K562 (cell line): ENCODE data around the gene SERTAD4. TPM values are rescaled to one million over a fixed set of nuclear protein-coding genes. Genes with fewer than 3 reads are reported as not detected.

Experiments used
- ATAC-seq: fragments of 200-7000 bp; cut with Tn5 transposase; 3 replicates; pipeline ENCODE4 v1.9.1; 2020; ENCODE audit warnings: moderate library complexity
- BruUV-seq: library from RNA; stranded (reverse); fragments of 400-500 nt; replicated peaks from 2 replicates; lab custom pipeline; 2021; lab: Mats Ljungman, UMichigan
- CTCF ChIA-PET: fragments of 300-600 bp; formaldehyde crosslinking; extraction: SDS; loops from one replicate; lab custom pipeline; 2021; ENCODE audit warnings: low intra/inter-chr PET ratio; lab: Yijun Ruan, JAX
- POLR2A ChIA-PET: fragments of 300-600, 350-650 bp; sonication (Branson Sonifier 250); formaldehyde crosslinking; extraction: SDS; loops from one replicate; lab custom pipeline; 2021; ENCODE audit warnings: antibody characterized with exemption, inconsistent platforms; lab: Yijun Ruan, JAX
- DNase-seq, 4 experiments: peaks; one replicate each; pipeline versions ENCODE4 v3.0.0 to v3.0.0-alpha.2; 2011 to 2018; ENCODE audit warnings: low spot score in 3 of 4, mixed read lengths in 3 of 4; ENCODE audit errors: extremely low read depth in 1 of 4
- FAIRE-seq: peaks from 2 replicates; lab custom pipeline; 2011; peaks lifted over from hg19 to GRCh38; lab: Jason Lieb, UNC
- H2AFZ ChIP-seq: 2 replicates; pipeline ENCODE4 v1.6.0; 2011; ENCODE audit warnings: low read depth, low read length, control low read depth, inconsistent platforms
- H3K27ac ChIP-seq: fragments of 200-600 bp; 3 replicates; pipeline ENCODE4 v1.8.0; 2011; ENCODE audit warnings: low read depth, mild to moderate bottlenecking, control low read depth, inconsistent platforms, low read length, moderate library complexity, mixed read lengths; ENCODE audit errors: extremely low read depth
- H3K27me3 ChIP-seq, 2 experiments: fragments of 300-600 bp in 1 of 2; 2 replicates in 1 of 2; 3 replicates in 1 of 2; pipeline versions ENCODE4 v1.6.0 to v1.8.0; 2011; ENCODE audit warnings: inconsistent platforms in 2 of 2, low read length in 2 of 2, mild to moderate bottlenecking in 1 of 2, mixed read lengths in 1 of 2, moderate library complexity in 1 of 2; ENCODE audit not compliant: control insufficient read depth in 2 of 2, insufficient read depth in 2 of 2
- H3K36me3 ChIP-seq: fragments of 300-600 bp; 3 replicates; pipeline ENCODE4 v1.8.0; 2011; ENCODE audit warnings: mild to moderate bottlenecking, low read length, inconsistent platforms; ENCODE audit not compliant: control insufficient read depth, insufficient read depth
- H3K4me1 ChIP-seq, 2 experiments: fragments of 200-600 bp in 1 of 2; replicated peaks in 1 of 2; 2 replicates in 1 of 2; 3 replicates in 1 of 2; pipeline versions ENCODE4 v1.5.1 to v1.8.0; 2011; ENCODE audit warnings: inconsistent platforms in 2 of 2, low read length in 2 of 2, mild to moderate bottlenecking in 1 of 2, mixed read lengths in 1 of 2, moderate library complexity in 1 of 2; ENCODE audit not compliant: control insufficient read depth in 2 of 2, insufficient read depth in 2 of 2
- H3K4me2 ChIP-seq: 2 replicates; pipeline ENCODE4 v1.6.1; 2011; ENCODE audit warnings: low read length, control low read depth, inconsistent platforms, mixed read lengths; ENCODE audit not compliant: insufficient read depth
- H3K4me3 ChIP-seq: fragments of 200-600 bp; sonication (generic), shearing (Covaris generic); 2 replicates; pipeline ENCODE4 v1.5.1; 2016; ENCODE audit warnings: control low read depth, inconsistent platforms
- H3K79me2 ChIP-seq: fragments of 200-600 bp; 3 replicates; pipeline ENCODE4 v1.8.0; 2011; ENCODE audit warnings: low read length, inconsistent platforms; ENCODE audit not compliant: control insufficient read depth, insufficient read depth
- H3K9ac ChIP-seq, 2 experiments: 2 replicates each; pipeline versions ENCODE4 v1.6.0 to v1.6.1; 2011; ENCODE audit warnings: low read depth in 2 of 2, low read length in 2 of 2, control low read depth in 1 of 2, inconsistent platforms in 1 of 2, mild to moderate bottlenecking in 1 of 2, mixed read lengths in 1 of 2; ENCODE audit not compliant: insufficient read depth in 1 of 2
- H3K9me1 ChIP-seq: one replicate; pipeline ENCODE4 v1.6.0; 2011; ENCODE audit warnings: inconsistent platforms, mild to moderate bottlenecking, low read length, moderate library complexity; ENCODE audit not compliant: control insufficient read depth, insufficient read depth
- H3K9me3 ChIP-seq: replicated peaks from 2 replicates; pipeline ENCODE4 v1.5.1; 2011; ENCODE audit warnings: low read depth, low read length, inconsistent platforms; ENCODE audit not compliant: control insufficient read depth, insufficient read depth
- H4K20me1 ChIP-seq: replicated peaks from 2 replicates; pipeline ENCODE4 v1.6.1; 2011; ENCODE audit warnings: low read length, inconsistent platforms, mixed read lengths; ENCODE audit not compliant: control insufficient read depth, insufficient read depth
- BCL6 ChIP-seq: fragments of 250-450 bp; sonication (Bioruptor Pico); IDR thresholded peaks from 2 replicates; pipeline ENCODE4 v1.4.0; 2020
- CBX2 ChIP-seq: fragments of 200-600 bp; sonication (generic); IDR thresholded peaks from one replicate; pipeline ENCODE4 v1.6.1; 2012; ENCODE audit warnings: mild to moderate bottlenecking, low read length, inconsistent platforms; ENCODE audit not compliant: insufficient read depth, poor library complexity, severe bottlenecking
- CHCHD3 ChIP-seq: fragments of 250-450 bp; sonication (Bioruptor Pico); IDR thresholded peaks from 2 replicates; pipeline ENCODE4 v2.1.2; 2022; ENCODE audit warnings: mild to moderate bottlenecking
- ETV6 ChIP-seq, 3 experiments: fragments of 150-350 bp in 1 of 3; sonication (generic) in 1 of 3; formaldehyde crosslinking in 1 of 3; IDR thresholded peaks; 2 replicates each; pipeline versions ENCODE4 v1.6.1 to v1.8.0; 2014 to 2022; ENCODE audit warnings: borderline replicate concordance in 2 of 3, low read depth in 2 of 3, antibody characterized with exemption in 1 of 3, low read length in 1 of 3, mild to moderate bottlenecking in 1 of 3, missing genetic modification reagents in 1 of 3
- NCOA6 ChIP-seq: fragments of 450-650 bp; IDR thresholded peaks from 2 replicates; pipeline ENCODE4 v1.6.1; 2017; ENCODE audit warnings: mild to moderate bottlenecking
- POLR2AphosphoS5 ChIP-seq: IDR thresholded peaks from 2 replicates; pipeline ENCODE4 v1.6.1; 2011; ENCODE audit warnings: mild to moderate bottlenecking, low read depth, low read length, moderate library complexity; ENCODE audit not compliant: control insufficient read depth, insufficient read depth
- WGBS: fragments of 100-300 bp; shearing (Covaris generic); methylation state at CpG from one replicate; pipeline ENCODE4 v1.1.6; 2016; ENCODE audit warnings: low coverage, mixed read lengths; ENCODE audit not compliant: insufficient coverage; ENCODE audit errors: missing lambda C conversion rate; 5-methylcytosine and 5-hydroxymethylcytosine counted together
- in situ Hi-C: fragments of 300-500 bp; cut with MboI; formaldehyde crosslinking; loops from 4 replicates; pipeline ENCODE4 v1.15.0; 2018; ENCODE audit warnings: inconsistent platforms, mixed read lengths
- intact Hi-C: fragments of 100-400 bp; cut with micrococcal nuclease; formaldehyde crosslinking; loops from 2 replicates; pipeline ENCODE4 v1.14.2; 2022
- polyA plus RNA-seq, 8 experiments: library from polyadenylated mRNA; depleted of rRNA in 4 of 8; stranded (reverse) in 5 of 8; unstranded in 3 of 8; fragments of >200 nt; fragmentation: Nextera tagmentation in 2 of 8; fragmentation: Illumina TruSeq in 1 of 8; extraction: Ambion mirVana in 2 of 8; extraction: Trizol in 1 of 8; gene quantifications; 2 replicates each; pipeline versions ENCODE4 v1.2.1 to v1.2.3, GENCODE V29; 2011 to 2014; ENCODE audit warnings: inconsistent platforms in 1 of 8, missing spikeins in 1 of 8
- total RNA-seq, 7 experiments: library from RNA; depleted of rRNA in 6 of 7; stranded (reverse); fragments of >200 nt in 6 of 7; fragmentation: Illumina TruSeq in 2 of 7; extraction: Trizol in 2 of 7; gene quantifications; 2 replicates each; pipeline versions ENCODE4 v1.2.1 to v1.2.3, GENCODE V29; 2011 to 2021; ENCODE audit warnings: low replicate concordance in 1 of 7
- TF ChIP-seq, protein P1 (sequence below): fragments of 250-450 bp; sonication (Bioruptor Pico); IDR thresholded peaks from 2 replicates; pipeline ENCODE4 v1.5.1; 2021; ENCODE audit warnings: mild to moderate bottlenecking

SERTAD4 gene
- total and polyA plus RNA-seq, 9 of the 15 experiments (the other 6 are each of a cell fraction or from before 2014, with no cell fraction given), result not detected

DNA sequence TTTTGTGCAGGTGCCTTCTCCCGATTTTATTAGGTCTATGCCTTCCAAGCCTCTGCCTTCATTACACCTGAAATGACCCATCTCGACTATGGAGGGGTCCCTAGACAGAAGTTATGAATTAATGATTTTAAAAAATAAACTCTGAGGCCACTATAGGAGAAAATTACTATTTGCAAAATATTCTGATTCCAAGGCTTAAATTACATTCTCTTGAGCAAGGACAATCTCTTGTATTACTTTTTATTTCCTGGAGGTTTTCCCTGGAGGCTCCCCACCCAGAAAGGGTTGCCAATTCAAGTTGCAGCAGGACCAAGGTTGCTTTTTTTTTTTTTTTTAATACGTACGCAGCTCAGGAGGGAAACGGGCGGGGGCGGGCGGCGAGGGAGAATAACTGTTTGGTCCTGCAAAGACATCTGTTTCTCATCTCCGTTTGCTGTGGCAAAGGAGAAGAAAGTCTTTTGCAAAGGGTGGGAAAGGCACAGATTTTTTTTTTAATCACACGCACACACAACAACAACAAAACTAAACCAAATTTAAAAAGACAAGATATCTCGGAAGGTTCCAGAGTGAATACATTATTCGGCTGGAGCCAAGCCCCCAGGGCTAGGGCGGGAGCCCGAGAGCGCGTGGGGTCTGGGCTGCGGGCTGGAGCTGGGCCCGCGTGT, 618 bp upstream of the SERTAD4 start:
- WGBS, result 0% methylated on average over 5 of the region's 20 CpGs
- no peak overlapping the region for H3K4me2 ChIP-seq

More for the DNA sequence above, 618 bp upstream of the SERTAD4 start:
- DNase-seq (no peak), ATAC-seq (no peak), FAIRE-seq (no peak)
- H3K27ac ChIP-seq, result no peak overlapping the region
- POLR2A ChIA-PET, result no interaction called here
- TF ChIP-seq POLR2AphosphoS5 (no peak), ETV6 (IDR thresholded peaks at IDR 0.05; ENCODE audit: borderline replicate concordance in 1 of 2, low read depth in 2 of 2, low read length in 1 of 2) (no peak), ETV6 (CRISPR knock-in tag; IDR thresholded peaks at IDR 0.05; ENCODE audit: borderline replicate concordance) (no peak), BCL6 (CRISPR knock-in tag) (no peak), NCOA6 (no peak), CBX2 (no peak), CHCHD3 (CRISPR knock-in tag) (no peak)
- TF ChIP-seq, protein P1, sequence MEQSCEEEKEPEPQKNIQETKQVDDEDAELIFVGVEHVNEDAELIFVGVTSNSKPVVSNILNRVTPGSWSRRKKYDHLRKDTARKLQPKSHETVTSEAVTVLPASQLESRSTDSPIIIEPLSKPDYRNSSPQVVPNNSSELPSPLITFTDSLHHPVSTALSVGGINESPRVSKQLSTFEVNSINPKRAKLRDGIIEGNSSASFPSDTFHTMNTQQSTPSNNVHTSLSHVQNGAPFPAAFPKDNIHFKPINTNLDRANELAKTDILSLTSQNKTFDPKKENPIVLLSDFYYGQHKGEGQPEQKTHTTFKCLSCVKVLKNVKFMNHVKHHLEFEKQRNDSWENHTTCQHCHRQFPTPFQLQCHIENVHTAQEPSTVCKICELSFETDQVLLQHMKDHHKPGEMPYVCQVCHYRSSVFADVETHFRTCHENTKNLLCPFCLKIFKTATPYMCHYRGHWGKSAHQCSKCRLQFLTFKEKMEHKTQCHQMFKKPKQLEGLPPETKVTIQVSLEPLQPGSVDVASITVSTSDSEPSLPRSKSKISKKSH (CRISPR knock-in tag), result no peak
- TF ChIP-seq, all 486 proteins: peak for 0
- Histone ChIP-seq H3K4me3 (no peak overlapping the region), H3K79me2 (no peaks in the 10 kb centered on the region), H3K9me1 (no peaks in the 10 kb centered on the region), H3K36me3 (no peaks in the 10 kb centered on the region), H3K9ac (no peak overlapping the region), H3K27me3 (peaks cover 18% of the 10 kb centered on the region in 2 experiments), H3K9me3 (no peaks in the 10 kb centered on the region), H3K4me1 (peaks cover 0 to 21% of the 10 kb centered on the region in 2 experiments; a peak in 4 of 5 replicates), H4K20me1 (no peaks in the 10 kb centered on the region), H2AFZ (no peak overlapping the region)
- intact Hi-C loops (no loop called here), in situ Hi-C loops (no loop called here)
- CTCF ChIA-PET, result no interaction called here
- no TSS peak for BruUV-seq
